ENCODE measurements around the gene APLP2.

Gene APLP2

GRCh38 chr11:130177782-130178181 lies 108.1 kb downstream of the APLP2 start:
- FAIRE-seq (no peak), DNase-seq (ENCODE audit: insufficient read length, low spot score) (no peak)
- no peak for TF ChIP-seq CTCF (IDR thresholded peaks at IDR 0.05; ENCODE audit: insufficient read depth, missing control alignments)

GRCh38 chr11:130178441-130179339 lies 109.0 kb downstream of the APLP2 start:
- DNase-seq (ENCODE audit: insufficient read length, low spot score) (no peak), FAIRE-seq (no peak)
- TF ChIP-seq CTCF (IDR thresholded peaks at IDR 0.05; ENCODE audit: insufficient read depth, missing control alignments): no peak

GRCh38 chr11:130179396-130180306 lies 110.0 kb downstream of the APLP2 start:
- no peak for DNase-seq (ENCODE audit: insufficient read length, low spot score)
- TF ChIP-seq CTCF (IDR thresholded peaks at IDR 0.05; ENCODE audit: insufficient read depth, missing control alignments): no peak
- FAIRE-seq: no peak

- DNase-seq (ENCODE audit: insufficient read length, low spot score) (no peak), FAIRE-seq (no peak)
- TF ChIP-seq CTCF (IDR thresholded peaks at IDR 0.05; ENCODE audit: insufficient read depth, missing control alignments): no peak
These were observed 110.8 kb downstream of the APLP2 start for GRCh38 chr11:130180491-130180890.

GRCh38 chr11:130180896-130181294 lies 111.2 kb downstream of the APLP2 start:
- DNase-seq (ENCODE audit: insufficient read length, low spot score): no peak
- no peak for FAIRE-seq
- no peak for TF ChIP-seq CTCF (IDR thresholded peaks at IDR 0.05; ENCODE audit: insufficient read depth, missing control alignments)

- DNase-seq (ENCODE audit: insufficient read length, low spot score) (no peak), FAIRE-seq (no peak)
- TF ChIP-seq CTCF (IDR thresholded peaks at IDR 0.05; ENCODE audit: insufficient read depth, missing control alignments): no peak
These were observed 111.9 kb downstream of the APLP2 start for GRCh38 chr11:130181295-130182272.

Measured in D721Med (cell line).